DMS53 treated with DMSO at 0.1 percent for 48 hours (cell line): Measurements from ENCODE around the gene CROCC2.

ENCODE experiments used
- DNase-seq: peaks from one replicate; lab custom pipeline; 2025; ENCODE audit not compliant: unreplicated experiment; lab: John Stamatoyannopoulos, UW

The CROCC2 gene

GRCh38 chr2:240906141-240906910 lies at the start of gene CROCC2:
Gene CROCC2, plus strand, starts transcription at chr2:240906336. Its CDS starts 178 bp downstream, at chr2:240906514.
- DNase-seq: no peak

GRCh38 chr2:240857039-240858008 lies 48.8 kb upstream of the CROCC2 start:
- no peak for DNase-seq

- DNase-seq: no peak
Observed at GRCh38 chr2:240858321-240858720, 47.8 kb upstream of the CROCC2 start.

- no peak for DNase-seq
Observed at GRCh38 chr2:240858871-240859270, 47.3 kb upstream of the CROCC2 start.

- DNase-seq: no peak
Observed at GRCh38 chr2:240861547-240861946, 44.6 kb upstream of the CROCC2 start.

GRCh38 chr2:240864475-240864874 lies 41.7 kb upstream of the CROCC2 start:
- DNase-seq: no peak

GRCh38 chr2:240865391-240865790 lies 40.7 kb upstream of the CROCC2 start:
- no peak for DNase-seq

GRCh38 chr2:240868286-240869108 lies 37.6 kb upstream of the CROCC2 start, which contains the start of gene AGXT:
Gene AGXT, plus strand, starts transcription at chr2:240868824. Its CDS starts 42 bp downstream, at chr2:240868866.
- no peak for DNase-seq

- no peak for DNase-seq
Observed at GRCh38 chr2:240869109-240869955, 36.8 kb upstream of the CROCC2 start.

- no peak for DNase-seq
Observed at GRCh38 chr2:240869956-240870875, 35.9 kb upstream of the CROCC2 start.

GRCh38 chr2:240871071-240871958 lies 34.8 kb upstream of the CROCC2 start:
- DNase-seq: no peak

GRCh38 chr2:240872317-240873097 lies 33.6 kb upstream of the CROCC2 start:
- no peak for DNase-seq

- DNase-seq: no peak
Observed at GRCh38 chr2:240873098-240873788, 32.9 kb upstream of the CROCC2 start.

- no peak for DNase-seq
Observed at GRCh38 chr2:240873805-240874714, 32.1 kb upstream of the CROCC2 start.

- no peak for DNase-seq
Observed at GRCh38 chr2:240874715-240875227, 31.4 kb upstream of the CROCC2 start.
